ENCODE data around the gene NID1. TPM values are rescaled to one million over a fixed set of nuclear protein-coding genes. Genes with fewer than 3 reads are reported as not detected.
A peak's percentile ranks its signal among the peaks of the same experiment; 100 is the strongest.

Gene NID1
- total and polyA plus RNA-seq, 8 donors, result 21.4 to 214 (median 89.6) TPM

DNA sequence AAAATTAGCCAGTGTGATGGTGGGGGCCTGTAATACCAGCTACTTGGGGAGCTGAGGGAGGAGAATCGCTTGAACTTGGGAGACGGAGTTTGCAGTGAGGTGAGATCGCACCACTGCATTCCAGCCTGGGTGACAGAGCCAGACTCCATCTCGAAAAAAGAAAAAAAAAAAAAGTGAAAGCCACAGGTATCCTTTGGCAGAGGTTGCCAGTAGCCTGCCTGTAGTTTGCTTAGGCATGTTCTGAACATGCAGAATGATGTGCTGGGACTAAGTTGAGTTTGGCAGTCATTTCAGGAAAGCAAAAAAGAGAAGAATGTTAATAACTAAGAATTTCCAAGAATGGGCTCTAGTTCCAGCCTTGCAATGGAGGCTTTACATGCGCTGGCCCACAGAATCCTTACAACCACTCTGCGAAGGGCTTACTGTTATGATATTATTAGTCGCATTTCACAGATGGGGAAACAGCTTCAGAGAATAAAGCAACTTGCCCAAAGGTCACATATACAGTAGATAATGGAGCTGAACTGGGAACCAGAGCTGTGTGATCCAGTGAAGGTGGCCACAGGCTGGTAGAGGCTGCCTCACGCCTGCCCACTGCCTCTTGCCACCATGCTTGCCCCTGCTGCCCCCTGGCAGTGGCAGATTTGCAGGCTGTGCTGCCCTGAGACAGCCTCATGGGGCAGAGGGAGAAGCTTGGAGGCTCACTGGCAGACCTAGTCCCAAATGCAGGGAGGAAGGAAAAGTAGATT, 131.7 kb downstream of the NID1 start:
- WGBS, 5 donors, result 74 to 82% (median 75%) methylated on average over 7 to 8 of the region's 8 CpGs
- no peaks in the 10 kb centered on the region for H3K9me3 ChIP-seq
- no peak overlapping the region for H3K4me3 ChIP-seq
- H3K36me3 ChIP-seq, result no peaks in the 10 kb centered on the region
- peak overlapping the region in 4 of 5 donors; percentile 18 to 69 (median 38) for H3K27ac ChIP-seq
- TF ChIP-seq EP300 (IDR thresholded peaks at IDR 0.05), result no peak
- TF ChIP-seq POLR2AphosphoS5 (IDR thresholded peaks at IDR 0.05), result no peak
- no peak for TF ChIP-seq POLR2A (IDR thresholded peaks at IDR 0.05)
- TF ChIP-seq, protein P1, sequence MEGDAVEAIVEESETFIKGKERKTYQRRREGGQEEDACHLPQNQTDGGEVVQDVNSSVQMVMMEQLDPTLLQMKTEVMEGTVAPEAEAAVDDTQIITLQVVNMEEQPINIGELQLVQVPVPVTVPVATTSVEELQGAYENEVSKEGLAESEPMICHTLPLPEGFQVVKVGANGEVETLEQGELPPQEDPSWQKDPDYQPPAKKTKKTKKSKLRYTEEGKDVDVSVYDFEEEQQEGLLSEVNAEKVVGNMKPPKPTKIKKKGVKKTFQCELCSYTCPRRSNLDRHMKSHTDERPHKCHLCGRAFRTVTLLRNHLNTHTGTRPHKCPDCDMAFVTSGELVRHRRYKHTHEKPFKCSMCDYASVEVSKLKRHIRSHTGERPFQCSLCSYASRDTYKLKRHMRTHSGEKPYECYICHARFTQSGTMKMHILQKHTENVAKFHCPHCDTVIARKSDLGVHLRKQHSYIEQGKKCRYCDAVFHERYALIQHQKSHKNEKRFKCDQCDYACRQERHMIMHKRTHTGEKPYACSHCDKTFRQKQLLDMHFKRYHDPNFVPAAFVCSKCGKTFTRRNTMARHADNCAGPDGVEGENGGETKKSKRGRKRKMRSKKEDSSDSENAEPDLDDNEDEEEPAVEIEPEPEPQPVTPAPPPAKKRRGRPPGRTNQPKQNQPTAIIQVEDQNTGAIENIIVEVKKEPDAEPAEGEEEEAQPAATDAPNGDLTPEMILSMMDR (IDR thresholded peaks at IDR 0.05), result no peak
- peaks cover 13 to 60% (median 37%) of the 10 kb centered on the region in 4 donors for H3K4me1 ChIP-seq
- H3K27me3 ChIP-seq, result no peaks in the 10 kb centered on the region
- DNase-seq, result no peak
- intact Hi-C loops (cut with DNase I; ENCODE audit: low total_unique reads), result no loop called here

DNA sequence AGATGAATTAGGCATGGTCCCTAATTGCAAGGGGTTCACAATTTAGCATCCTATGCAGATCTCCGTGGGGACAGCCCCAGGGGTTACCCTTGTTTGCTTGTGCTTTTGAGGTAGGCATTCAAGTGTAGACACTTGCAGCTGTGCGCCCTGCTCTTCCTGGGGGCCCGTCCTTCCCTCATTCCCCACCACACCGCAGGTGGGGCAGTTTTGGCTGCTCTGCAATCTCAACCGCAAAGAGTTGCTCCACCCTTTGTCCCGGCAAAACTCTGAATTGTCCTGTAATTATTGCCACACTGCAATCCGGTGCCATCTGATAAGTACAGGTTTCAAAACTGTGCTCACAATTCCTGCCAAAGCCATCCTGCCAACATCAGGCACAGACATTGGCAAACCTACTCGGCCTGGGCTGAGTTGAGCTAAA, 132.8 kb downstream of the NID1 start:
- peak overlapping the region in 4 of 5 donors; percentile 18 to 69 (median 39) for H3K27ac ChIP-seq
- intact Hi-C loops (cut with DNase I; ENCODE audit: low total_unique reads), result no loop called here
- no peaks in the 10 kb centered on the region for H3K9me3 ChIP-seq
- no peaks in the 10 kb centered on the region for H3K36me3 ChIP-seq
- H3K4me1 ChIP-seq, result peaks cover 13 to 51% (median 37%) of the 10 kb centered on the region in 4 donors
- H3K4me3 ChIP-seq, result no peak overlapping the region
- WGBS, 5 donors, result 23 to 52% (median 28%) methylated on average over 7 to 8 of the region's 8 CpGs
- TF ChIP-seq, protein P1 (IDR thresholded peaks at IDR 0.05), result no peak
- TF ChIP-seq POLR2AphosphoS5 (IDR thresholded peaks at IDR 0.05), result peak in 1 of 3 donors; percentile 55
- no peaks in the 10 kb centered on the region for H3K27me3 ChIP-seq
- peak in 1 of 2 donors; percentile 64 for DNase-seq

DNA sequence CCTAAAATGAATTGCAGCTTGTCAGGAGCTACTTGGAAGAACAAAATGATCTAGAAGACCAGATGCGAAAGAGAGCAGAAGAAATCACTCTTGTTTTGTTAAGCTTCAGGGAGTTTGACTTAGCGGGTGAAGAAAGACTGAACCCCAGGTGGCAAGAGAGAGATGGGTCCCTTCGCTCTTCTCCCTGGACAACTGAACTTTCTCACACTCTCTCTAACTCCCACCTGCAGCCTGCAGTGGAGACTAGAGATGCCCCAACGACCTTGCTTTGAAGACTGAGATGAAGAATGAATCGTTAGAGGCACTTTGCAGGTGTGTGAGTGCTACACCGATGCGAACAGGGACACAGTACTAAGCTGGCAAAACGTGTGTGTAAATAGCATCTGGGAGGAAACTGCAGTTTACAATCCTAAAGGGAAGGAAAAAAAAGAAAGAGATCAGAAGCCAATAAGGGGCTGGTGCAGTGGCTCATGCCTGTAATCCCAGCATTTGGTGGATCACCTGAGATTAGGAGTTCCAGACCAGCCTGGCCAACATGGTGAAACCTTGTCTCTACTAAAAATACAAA, 133.6 kb downstream of the NID1 start:
- no peaks in the 10 kb centered on the region for H3K27me3 ChIP-seq
- TF ChIP-seq POLR2A (IDR thresholded peaks at IDR 0.05), result no peak
- TF ChIP-seq EP300 (IDR thresholded peaks at IDR 0.05), result no peak
- no peak for TF ChIP-seq POLR2AphosphoS5 (IDR thresholded peaks at IDR 0.05)
- TF ChIP-seq, protein P1 (IDR thresholded peaks at IDR 0.05), result no peak
- no peak for DNase-seq
- H3K36me3 ChIP-seq, result no peaks in the 10 kb centered on the region
- H3K4me1 ChIP-seq, result peaks cover 13 to 51% (median 37%) of the 10 kb centered on the region in 4 donors
- intact Hi-C loops (cut with DNase I; ENCODE audit: low total_unique reads), result no loop called here
- no peaks in the 10 kb centered on the region for H3K9me3 ChIP-seq
- H3K4me3 ChIP-seq, result no peak overlapping the region
- H3K27ac ChIP-seq, result peak overlapping the region; percentile 18 to 69 (median 33)
- 24 to 48% (median 31%) methylated on average over 8 of the region's 8 CpGs for WGBS, 5 donors

DNA sequence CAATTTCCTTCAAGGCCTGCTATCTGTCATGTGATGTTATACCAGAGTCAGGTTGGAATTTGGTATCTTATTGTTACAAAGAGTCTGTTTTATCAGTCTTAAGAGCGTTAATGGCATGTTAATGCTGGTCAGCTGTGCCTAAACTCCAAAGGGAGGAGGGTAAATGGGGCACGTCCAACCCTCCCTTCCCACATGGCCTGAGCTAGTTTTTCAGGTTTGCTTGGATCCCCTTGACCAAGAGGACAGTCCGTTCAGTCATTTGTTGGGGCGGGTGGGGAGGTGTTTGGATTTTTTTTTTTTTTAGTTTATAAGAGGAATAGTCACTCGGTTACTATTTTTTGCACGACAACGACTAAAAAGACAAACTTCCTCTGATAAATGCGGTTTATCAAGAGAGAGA, 134.3 kb downstream of the NID1 start:
- H3K4me1 ChIP-seq, result peaks cover 13 to 44% (median 34%) of the 10 kb centered on the region in 4 donors
- peak; percentile 49 to 65 for DNase-seq
- H3K27me3 ChIP-seq, result no peaks in the 10 kb centered on the region
- H3K4me3 ChIP-seq, result no peak overlapping the region
- WGBS, 5 donors, result 25 to 51% (median 36%) methylated on average over 8 of the region's 8 CpGs
- no peaks in the 10 kb centered on the region for H3K36me3 ChIP-seq
- H3K27ac ChIP-seq, result peak overlapping the region in 3 of 5 donors; percentile 5 to 69 (median 49)
- intact Hi-C loops (cut with DNase I; ENCODE audit: low total_unique reads), result no loop called here
- H3K9me3 ChIP-seq, result no peaks in the 10 kb centered on the region
- no peak for TF ChIP-seq EP300 (IDR thresholded peaks at IDR 0.05)
- TF ChIP-seq, protein P1 (IDR thresholded peaks at IDR 0.05), result no peak
- TF ChIP-seq POLR2AphosphoS5 (IDR thresholded peaks at IDR 0.05), result no peak
- no peak for TF ChIP-seq POLR2A (IDR thresholded peaks at IDR 0.05)
